OCI-LY1 (cell line): ENCODE results near the gene USP36.

Experiments used
- H2AFZ ChIP-seq: fragments of 200-600 bp; sonication (generic), shearing (Covaris generic); 2 replicates; pipeline ENCODE4 v1.6.0; 2014; ENCODE audit warnings: antibody characterized with exemption, mild to moderate bottlenecking, low read length
- H3F3A ChIP-seq: fragments of 200-600 bp; sonication (generic), shearing (Covaris generic); 2 replicates; pipeline ENCODE4 v1.6.0; 2014; ENCODE audit warnings: mild to moderate bottlenecking, antibody characterized with exemption, low read length, moderate library complexity; ENCODE audit not compliant: insufficient read depth
- H3K27ac ChIP-seq: fragments of 200-600 bp; sonication (generic); 2 replicates; pipeline ENCODE4 v1.5.1; 2014; ENCODE audit warnings: low read length, mixed run types, mild to moderate bottlenecking, low read depth; ENCODE audit not compliant: poor library complexity, severe bottlenecking
- H3K27me3 ChIP-seq: fragments of 200-600 bp; sonication (generic); 2 replicates; pipeline ENCODE4 v1.6.0; 2014; ENCODE audit warnings: antibody characterized with exemption, mild to moderate bottlenecking, low read length, moderate library complexity; ENCODE audit not compliant: insufficient read depth
- H3K36me3 ChIP-seq: fragments of 200-600 bp; sonication (generic); 2 replicates; pipeline ENCODE4 v1.6.1; 2014; ENCODE audit warnings: mild to moderate bottlenecking, antibody characterized with exemption, low read length, moderate library complexity, mixed read lengths; ENCODE audit not compliant: insufficient read depth
- H3K4me1 ChIP-seq: fragments of 200-600 bp; sonication (generic); 2 replicates; pipeline ENCODE4 v1.5.1; 2014; ENCODE audit warnings: mild to moderate bottlenecking, low read length, moderate library complexity; ENCODE audit not compliant: insufficient read depth, severe bottlenecking
- H3K4me2 ChIP-seq: fragments of 200-600 bp; sonication (generic), shearing (Covaris generic); 2 replicates; pipeline ENCODE4 v1.6.1; 2014; ENCODE audit warnings: low read length
- H3K4me3 ChIP-seq: fragments of 200-600 bp; sonication (generic); 2 replicates; pipeline ENCODE4 v1.5.1; 2014; ENCODE audit warnings: low read length, low read depth, mild to moderate bottlenecking, mixed read lengths; ENCODE audit not compliant: poor library complexity, severe bottlenecking
- H3K79me2 ChIP-seq: fragments of 200-600 bp; shearing (Covaris generic); 2 replicates; pipeline ENCODE4 v1.6.1; 2016; ENCODE audit warnings: mixed run types, low read length, mixed read lengths; ENCODE audit not compliant: insufficient read depth
- H3K9ac ChIP-seq: fragments of 200-600 bp; sonication (generic), shearing (Covaris generic); 2 replicates; pipeline ENCODE4 v1.6.1; 2014; ENCODE audit warnings: mild to moderate bottlenecking, low read length, mixed read lengths
- H3K9me2 ChIP-seq: fragments of 200-600 bp; sonication (generic), shearing (Covaris generic); 2 replicates; pipeline ENCODE4 v1.6.1; 2014; ENCODE audit warnings: low read depth, mild to moderate bottlenecking, low read length, mixed read lengths
- H3K9me3 ChIP-seq: fragments of 200-600 bp; shearing (Covaris generic); 2 replicates; pipeline ENCODE4 v1.6.1; 2014; ENCODE audit warnings: low read length, mixed read lengths
- H4K20me1 ChIP-seq: fragments of 200-600 bp; sonication (generic), shearing (Covaris generic); 2 replicates; pipeline ENCODE4 v1.6.0; 2016; ENCODE audit warnings: mild to moderate bottlenecking, low read length; ENCODE audit not compliant: insufficient read depth
- EZH2 ChIP-seq: fragments of 200-600 bp; sonication (generic), shearing (Covaris generic); IDR thresholded peaks from 2 replicates; pipeline ENCODE4 v1.8.0; 2017; ENCODE audit warnings: borderline replicate concordance, mixed run types, mild to moderate bottlenecking, antibody characterized with exemption, low read length, moderate library complexity, mixed read lengths
- TF ChIP-seq, protein P1 (sequence below): fragments of 200-600 bp; sonication (generic), shearing (Covaris generic); IDR thresholded peaks from 2 replicates; pipeline ENCODE4 v1.5.1; 2017; ENCODE audit warnings: mild to moderate bottlenecking, antibody characterized with exemption, low read length, moderate library complexity, mixed read lengths

Gene USP36

GRCh38 chr17:78864117-78864516 is 23.5 kb upstream of the USP36 start:
- H3K27ac ChIP-seq, result no peak overlapping the region
- no peaks in the 10 kb centered on the region for H3K27me3 ChIP-seq
- no peak overlapping the region for H3K4me2 ChIP-seq
- H3K9me3 ChIP-seq, result no peaks in the 10 kb centered on the region
- H3K79me2 ChIP-seq, result no peaks in the 10 kb centered on the region
- H3F3A ChIP-seq, result no peaks in the 10 kb centered on the region
- no peaks in the 10 kb centered on the region for H4K20me1 ChIP-seq
- no peaks in the 10 kb centered on the region for H3K4me1 ChIP-seq
- no peak for TF ChIP-seq EZH2
- TF ChIP-seq, protein P1, sequence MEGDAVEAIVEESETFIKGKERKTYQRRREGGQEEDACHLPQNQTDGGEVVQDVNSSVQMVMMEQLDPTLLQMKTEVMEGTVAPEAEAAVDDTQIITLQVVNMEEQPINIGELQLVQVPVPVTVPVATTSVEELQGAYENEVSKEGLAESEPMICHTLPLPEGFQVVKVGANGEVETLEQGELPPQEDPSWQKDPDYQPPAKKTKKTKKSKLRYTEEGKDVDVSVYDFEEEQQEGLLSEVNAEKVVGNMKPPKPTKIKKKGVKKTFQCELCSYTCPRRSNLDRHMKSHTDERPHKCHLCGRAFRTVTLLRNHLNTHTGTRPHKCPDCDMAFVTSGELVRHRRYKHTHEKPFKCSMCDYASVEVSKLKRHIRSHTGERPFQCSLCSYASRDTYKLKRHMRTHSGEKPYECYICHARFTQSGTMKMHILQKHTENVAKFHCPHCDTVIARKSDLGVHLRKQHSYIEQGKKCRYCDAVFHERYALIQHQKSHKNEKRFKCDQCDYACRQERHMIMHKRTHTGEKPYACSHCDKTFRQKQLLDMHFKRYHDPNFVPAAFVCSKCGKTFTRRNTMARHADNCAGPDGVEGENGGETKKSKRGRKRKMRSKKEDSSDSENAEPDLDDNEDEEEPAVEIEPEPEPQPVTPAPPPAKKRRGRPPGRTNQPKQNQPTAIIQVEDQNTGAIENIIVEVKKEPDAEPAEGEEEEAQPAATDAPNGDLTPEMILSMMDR, result no peak
- no peaks in the 10 kb centered on the region for H3K9me2 ChIP-seq
- H3K36me3 ChIP-seq, result no peaks in the 10 kb centered on the region
- H3K4me3 ChIP-seq, result no peak overlapping the region
- no peak overlapping the region for H3K9ac ChIP-seq
- no peak overlapping the region for H2AFZ ChIP-seq

- Histone ChIP-seq H3K9me3 (no peaks in the 10 kb centered on the region), H3K9me2 (no peaks in the 10 kb centered on the region), H4K20me1 (no peaks in the 10 kb centered on the region), H3K4me3 (no peak overlapping the region), H3K36me3 (no peaks in the 10 kb centered on the region), H3K27me3 (no peaks in the 10 kb centered on the region), H3K9ac (no peak overlapping the region), H3K27ac (no peak overlapping the region), H3K4me1 (no peaks in the 10 kb centered on the region), H3F3A (no peaks in the 10 kb centered on the region), H2AFZ (no peak overlapping the region), H3K4me2 (no peak overlapping the region), H3K79me2 (no peaks in the 10 kb centered on the region)
- no peak for TF ChIP-seq EZH2
- TF ChIP-seq, protein P1, result no peak
Measured at GRCh38 chr17:78862073-78863023, 21.7 kb upstream of the USP36 start.

GRCh38 chr17:78861229-78861628 is 20.6 kb upstream of the USP36 start:
- H2AFZ ChIP-seq, result no peak overlapping the region
- no peak for TF ChIP-seq EZH2
- TF ChIP-seq, protein P1, result no peak
- H3K9ac ChIP-seq, result no peak overlapping the region
- H3K4me3 ChIP-seq, result no peak overlapping the region
- H3K4me1 ChIP-seq, result no peaks in the 10 kb centered on the region
- no peaks in the 10 kb centered on the region for H3K79me2 ChIP-seq
- H3K36me3 ChIP-seq, result no peaks in the 10 kb centered on the region
- H3F3A ChIP-seq, result no peaks in the 10 kb centered on the region
- no peaks in the 10 kb centered on the region for H3K27me3 ChIP-seq
- H4K20me1 ChIP-seq, result no peaks in the 10 kb centered on the region
- H3K4me2 ChIP-seq, result no peak overlapping the region
- H3K9me3 ChIP-seq, result no peaks in the 10 kb centered on the region
- H3K27ac ChIP-seq, result no peak overlapping the region
- H3K9me2 ChIP-seq, result no peaks in the 10 kb centered on the region
